Liver (tissue), 9 donors: ENCODE results near the gene PRKN. TPM values are rescaled to one million over a fixed set of nuclear protein-coding genes. Genes with fewer than 3 reads are reported as not detected.

ENCODE experiments used
- DNase-seq: peaks from one replicate; pipeline ENCODE4 v3.0.0-alpha.2; 2017; ENCODE audit warnings: low spot score
- H3K27ac ChIP-seq, 2 donors: one replicate each; pipeline ENCODE4 v1.7.0; 2013; ENCODE audit warnings: inconsistent platforms in 2 of 2, low read length in 2 of 2, control low read depth in 1 of 2, low read depth in 1 of 2, mild to moderate bottlenecking in 1 of 2
- H3K27me3 ChIP-seq, 4 donors: one replicate each; pipeline versions ENCODE4 v1.6.1 to v1.7.0; 2013; ENCODE audit warnings: low read length in 3 of 4, inconsistent platforms in 1 of 4, mild to moderate bottlenecking in 1 of 4, moderate library complexity in 1 of 4; ENCODE audit not compliant: control insufficient read depth in 4 of 4, insufficient read depth in 4 of 4
- H3K36me3 ChIP-seq, 4 donors: one replicate each; pipeline versions ENCODE4 v1.6.1 to v1.7.0; 2013; ENCODE audit warnings: low read length in 3 of 4, mild to moderate bottlenecking in 3 of 4, low read depth in 1 of 4, moderate library complexity in 1 of 4; ENCODE audit not compliant: control insufficient read depth in 4 of 4, insufficient read depth in 3 of 4
- H3K4me1 ChIP-seq, 4 donors: one replicate each; pipeline versions ENCODE4 v1.6.1 to v1.7.0; 2013; ENCODE audit warnings: low read length in 3 of 4, mild to moderate bottlenecking in 3 of 4, moderate library complexity in 1 of 4; ENCODE audit not compliant: control insufficient read depth in 4 of 4, insufficient read depth in 4 of 4
- H3K4me3 ChIP-seq, 3 donors: one replicate each; pipeline versions ENCODE4 v1.6.1 to v1.7.0; 2013; ENCODE audit warnings: low read length in 3 of 3, control low read depth in 1 of 3, low read depth in 1 of 3, mild to moderate bottlenecking in 1 of 3
- H3K9ac ChIP-seq, 2 donors: one replicate each; pipeline ENCODE4 v1.7.0; 2013; ENCODE audit warnings: low read length in 2 of 2, mild to moderate bottlenecking in 2 of 2, moderate library complexity in 2 of 2, control low read depth in 1 of 2, low read depth in 1 of 2
- H3K9me3 ChIP-seq, 4 donors: one replicate each; pipeline versions ENCODE4 v1.6.1 to v1.7.0; 2013; ENCODE audit warnings: low read length in 3 of 4; ENCODE audit not compliant: control insufficient read depth in 4 of 4
- CTCF ChIP-seq: fragments of 150-350 bp; IDR thresholded peaks from 2 replicates; pipeline ENCODE4 v1.5.1; 2017; ENCODE audit warnings: improper control_type of control experiment, low read depth, low read length; ENCODE audit not compliant: missing input control
- EGR1 ChIP-seq, 2 donors: IDR thresholded peaks; 2 replicates each; pipeline ENCODE4 v1.6.1; 2016 to 2018; ENCODE audit warnings: antibody characterized with exemption in 2 of 2, low read depth in 2 of 2
- FOXA1 ChIP-seq: IDR thresholded peaks from 2 replicates; pipeline ENCODE4 v1.6.1; 2016; ENCODE audit warnings: antibody characterized with exemption
- FOXA2 ChIP-seq: IDR thresholded peaks from 2 replicates; pipeline ENCODE4 v1.6.1; 2016; ENCODE audit warnings: antibody characterized with exemption
- HNF4A ChIP-seq, 2 donors: conservative IDR thresholded peaks; 2 replicates each; pipeline ENCODE4 v1.6.1; 2016; ENCODE audit warnings: antibody characterized with exemption in 2 of 2, mild to moderate bottlenecking in 2 of 2
- JUND ChIP-seq, 2 donors: IDR thresholded peaks; 2 replicates each; pipeline ENCODE4 v1.6.1; 2016; ENCODE audit warnings: antibody characterized with exemption in 2 of 2
- MAX ChIP-seq: IDR thresholded peaks from 2 replicates; pipeline ENCODE4 v1.6.1; 2016; ENCODE audit warnings: antibody characterized with exemption
- RAD21 ChIP-seq, 2 donors: IDR thresholded peaks; 2 replicates each; pipeline ENCODE4 v1.6.1; 2016; ENCODE audit warnings: antibody characterized with exemption in 2 of 2, mild to moderate bottlenecking in 2 of 2
- REST ChIP-seq: IDR thresholded peaks from 2 replicates; pipeline ENCODE4 v1.6.1; 2016; ENCODE audit warnings: antibody characterized with exemption, mild to moderate bottlenecking
- RXRA ChIP-seq, 2 donors: IDR thresholded peaks; 2 replicates each; pipeline ENCODE4 v1.6.1; 2017 to 2018; ENCODE audit warnings: antibody characterized with exemption in 2 of 2, mild to moderate bottlenecking in 1 of 2
- SP1 ChIP-seq: IDR thresholded peaks from 2 replicates; pipeline ENCODE4 v1.6.1; 2018; ENCODE audit warnings: antibody characterized with exemption, mild to moderate bottlenecking
- TAF1 ChIP-seq: conservative IDR thresholded peaks from 2 replicates; pipeline ENCODE4 v1.6.1; 2016; ENCODE audit warnings: antibody characterized with exemption, mild to moderate bottlenecking
- YY1 ChIP-seq: IDR thresholded peaks from 2 replicates; pipeline ENCODE4 v1.6.1; 2016; ENCODE audit warnings: antibody characterized with exemption, mild to moderate bottlenecking
- ZBTB33 ChIP-seq: IDR thresholded peaks from 2 replicates; pipeline ENCODE4 v1.6.1; 2016; ENCODE audit warnings: antibody characterized with exemption
- polyA plus RNA-seq, 2 donors: library from polyadenylated mRNA; stranded (reverse) in 1 of 2; unstranded in 1 of 2; fragments of 200-250 nt in 1 of 2; fragments of >200 nt in 1 of 2; fragmentation: Nextera tagmentation in 1 of 2; extraction: Ambion mirVana in 1 of 2; gene quantifications; one replicate each; pipeline versions ENCODE4 v1.2.1 to v1.2.3, GENCODE V29; 2013 to 2015
- total RNA-seq, 2 donors: library from RNA; depleted of rRNA; stranded (reverse); fragments of >200 nt; gene quantifications; one replicate each; pipeline ENCODE4 v1.2.3, GENCODE V29; 2014
- donor health status: healthy.
- donor health status: healthy.
- donor health status: healthy.
- donor health status: healthy.
- donor health status: healthy.

Gene PRKN
- total and polyA plus RNA-seq, 4 donors = 0.47 to 4.1 (median 3.2) TPM

GRCh38 chr6:162770136-162770535 lies 42.6 kb upstream of the PRKN start:
- H3K4me3 ChIP-seq = no peak overlapping the region
- no peaks in the 10 kb centered on the region for H3K27me3 ChIP-seq
- H3K4me1 ChIP-seq = no peaks in the 10 kb centered on the region
- H3K36me3 ChIP-seq = no peaks in the 10 kb centered on the region
- TF ChIP-seq YY1 (peak; percentile 59), HNF4A (conservative IDR thresholded peaks at IDR 0.05) (peak; percentile 42 to 51), SP1 (no peak)
- H3K9me3 ChIP-seq = no peaks in the 10 kb centered on the region
- no peak overlapping the region for H3K9ac ChIP-seq
- DNase-seq = no peak
- no peak overlapping the region for H3K27ac ChIP-seq

- Histone ChIP-seq H3K27me3 (no peaks in the 10 kb centered on the region), H3K36me3 (no peaks in the 10 kb centered on the region), H3K27ac (no peak overlapping the region), H3K9ac (no peak overlapping the region), H3K4me1 (no peaks in the 10 kb centered on the region), H3K4me3 (no peak overlapping the region), H3K9me3 (no peaks in the 10 kb centered on the region)
- no peak for DNase-seq
- TF ChIP-seq ZBTB33 (no peak), HNF4A (conservative IDR thresholded peaks at IDR 0.05) (no peak), JUND (IDR thresholded peaks at IDR 0.05) (no peak), CTCF (no peak), RXRA (IDR thresholded peaks at IDR 0.05) (no peak), FOXA2 (no peak), REST (no peak), SP1 (no peak), RAD21 (IDR thresholded peaks at IDR 0.05) (no peak), FOXA1 (no peak), EGR1 (IDR thresholded peaks at IDR 0.05; ENCODE audit: low read depth in 2 of 2) (no peak), TAF1 (no peak), MAX (no peak), YY1 (no peak)
Observed at GRCh38 chr6:162753775-162754174, 26.2 kb upstream of the PRKN start.
